GM10248 (cell line): ENCODE measurements around the gene VWA3B.
A peak's percentile ranks its signal among the peaks of the same experiment; 100 is the strongest.

ENCODE experiments used
- CTCF ChIA-PET: fragments of 300-600 bp; sonication (Branson Sonifier 250); formaldehyde crosslinking; extraction: SDS; loops from one replicate; lab custom pipeline; 2021; ENCODE audit warnings: antibody characterized with exemption; lab: Yijun Ruan, JAX
- POLR2A ChIA-PET: fragments of 350-650 bp; sonication (Branson Sonifier 250); formaldehyde crosslinking; extraction: SDS; loops from one replicate; lab custom pipeline; 2020; ENCODE audit warnings: antibody characterized with exemption; lab: Yijun Ruan, JAX
- DNase-seq: peaks from one replicate; pipeline ENCODE4 v3.0.0; 2012; ENCODE audit errors: extremely low spot score
- TF ChIP-seq, protein P1 (sequence below): IDR thresholded peaks from 2 replicates; pipeline ENCODE4 v1.5.1; 2012; ENCODE audit warnings: mild to moderate bottlenecking, low read depth; ENCODE audit errors: extremely low read depth, missing control alignments, control extremely low read depth

Gene VWA3B

DNA sequence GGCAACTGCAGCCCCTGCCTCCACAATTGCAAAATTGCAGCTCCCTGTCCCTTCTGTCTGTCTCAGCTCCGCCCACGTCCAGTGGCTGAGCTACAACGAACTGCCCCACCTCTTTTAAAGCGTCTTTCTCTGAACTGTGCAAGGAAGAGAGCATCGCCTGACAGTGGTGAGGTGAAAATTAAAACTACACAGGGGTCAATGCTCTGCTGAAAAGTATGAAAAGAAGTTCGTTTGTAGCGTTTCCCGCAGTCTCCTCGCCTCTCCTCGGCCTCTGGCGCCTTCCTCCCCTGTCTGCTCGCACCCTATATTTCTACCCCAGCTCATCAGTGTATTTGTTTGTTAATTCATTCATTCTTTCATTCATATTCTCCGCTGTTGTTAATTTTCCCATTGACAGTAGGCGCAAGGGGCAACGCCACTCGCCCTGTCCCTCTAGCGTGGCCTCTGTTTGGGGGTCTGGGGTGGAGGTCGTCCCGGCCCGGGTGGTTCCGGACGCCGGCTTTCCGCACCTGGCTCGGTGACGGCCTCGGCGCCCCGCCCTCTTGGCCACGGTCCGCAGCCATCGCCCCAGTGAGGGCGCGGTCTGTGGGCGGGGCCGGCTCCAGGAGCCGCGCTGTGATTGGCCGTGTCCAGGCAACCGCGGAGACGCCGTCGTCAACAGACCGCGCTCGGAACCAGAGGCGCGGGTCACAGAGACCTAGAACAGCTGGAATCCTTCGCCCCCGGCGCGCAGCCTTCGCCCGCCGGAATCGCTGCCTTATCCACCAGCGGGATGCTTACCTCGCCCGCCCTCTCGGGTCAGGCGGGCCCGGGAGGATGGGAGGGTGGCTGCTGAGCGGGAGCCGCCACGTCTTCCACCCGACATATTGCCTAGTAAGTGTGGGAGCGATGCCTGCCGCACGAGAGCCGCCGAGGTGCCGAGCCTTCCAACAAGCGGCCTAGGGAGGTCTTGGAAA lies at the start of gene VWA3B:
TSS of gene VWA3B (plus strand) at position 677 of the 956 bp plus-strand sequence. CDS start 5,926 bp downstream, outside the sequence.
- POLR2A ChIA-PET, result no interaction called here
- CTCF ChIA-PET, result interaction anchor here (0.6 kb wide), 1 partner anchor 65 kb away, joined by 3 read pairs; no protein-coding TSS in a partner anchor
- DNase-seq, result peak; percentile 89
- TF ChIP-seq, protein P1, sequence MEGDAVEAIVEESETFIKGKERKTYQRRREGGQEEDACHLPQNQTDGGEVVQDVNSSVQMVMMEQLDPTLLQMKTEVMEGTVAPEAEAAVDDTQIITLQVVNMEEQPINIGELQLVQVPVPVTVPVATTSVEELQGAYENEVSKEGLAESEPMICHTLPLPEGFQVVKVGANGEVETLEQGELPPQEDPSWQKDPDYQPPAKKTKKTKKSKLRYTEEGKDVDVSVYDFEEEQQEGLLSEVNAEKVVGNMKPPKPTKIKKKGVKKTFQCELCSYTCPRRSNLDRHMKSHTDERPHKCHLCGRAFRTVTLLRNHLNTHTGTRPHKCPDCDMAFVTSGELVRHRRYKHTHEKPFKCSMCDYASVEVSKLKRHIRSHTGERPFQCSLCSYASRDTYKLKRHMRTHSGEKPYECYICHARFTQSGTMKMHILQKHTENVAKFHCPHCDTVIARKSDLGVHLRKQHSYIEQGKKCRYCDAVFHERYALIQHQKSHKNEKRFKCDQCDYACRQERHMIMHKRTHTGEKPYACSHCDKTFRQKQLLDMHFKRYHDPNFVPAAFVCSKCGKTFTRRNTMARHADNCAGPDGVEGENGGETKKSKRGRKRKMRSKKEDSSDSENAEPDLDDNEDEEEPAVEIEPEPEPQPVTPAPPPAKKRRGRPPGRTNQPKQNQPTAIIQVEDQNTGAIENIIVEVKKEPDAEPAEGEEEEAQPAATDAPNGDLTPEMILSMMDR, result no peak

DNA sequence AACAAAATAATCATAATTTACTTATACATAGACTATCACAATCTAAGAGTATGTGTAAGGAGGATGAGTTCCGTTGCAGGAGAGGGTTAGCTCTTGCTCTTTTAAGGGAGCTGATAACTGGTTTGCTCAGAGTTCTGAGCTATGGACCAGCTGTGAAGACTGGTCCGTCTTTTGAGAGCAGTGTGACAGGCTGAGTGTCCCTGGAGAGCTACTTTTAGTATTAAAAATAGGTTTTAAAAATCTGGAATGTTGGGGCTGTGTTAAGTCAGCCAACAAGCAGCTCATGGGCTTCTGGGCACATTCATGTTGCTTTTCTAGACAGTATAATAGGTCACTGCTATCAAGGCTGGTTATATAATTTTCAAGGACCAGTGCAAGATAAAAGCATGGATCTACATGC lies 49.8 kb upstream of the VWA3B start:
- ChIA-PET CTCF (interaction anchor here (1.1 to 1.6 kb wide), 4 partner anchors 12 to 230 kb away, joined by 3 to 4 read pairs (median 3); no protein-coding TSS in a partner anchor), POLR2A (no interaction called here)
- TF ChIP-seq, protein P1, result no peak
- DNase-seq, result no peak

- CTCF ChIA-PET, result interaction anchor here (0.9 to 1.7 kb wide), 5 partner anchors 11 to 53 kb away, joined by 3 to 7 read pairs (median 3); no protein-coding TSS in a partner anchor
- TF ChIP-seq, protein P1, result no peak
- DNase-seq, result no peak
- POLR2A ChIA-PET, result interaction anchor here (0.6 kb wide), 1 partner anchor 186 kb away, joined by 3 read pairs; no protein-coding TSS in a partner anchor
Measured at GRCh38 chr2:98037666-98038336, 49.2 kb upstream of the VWA3B start.

DNA sequence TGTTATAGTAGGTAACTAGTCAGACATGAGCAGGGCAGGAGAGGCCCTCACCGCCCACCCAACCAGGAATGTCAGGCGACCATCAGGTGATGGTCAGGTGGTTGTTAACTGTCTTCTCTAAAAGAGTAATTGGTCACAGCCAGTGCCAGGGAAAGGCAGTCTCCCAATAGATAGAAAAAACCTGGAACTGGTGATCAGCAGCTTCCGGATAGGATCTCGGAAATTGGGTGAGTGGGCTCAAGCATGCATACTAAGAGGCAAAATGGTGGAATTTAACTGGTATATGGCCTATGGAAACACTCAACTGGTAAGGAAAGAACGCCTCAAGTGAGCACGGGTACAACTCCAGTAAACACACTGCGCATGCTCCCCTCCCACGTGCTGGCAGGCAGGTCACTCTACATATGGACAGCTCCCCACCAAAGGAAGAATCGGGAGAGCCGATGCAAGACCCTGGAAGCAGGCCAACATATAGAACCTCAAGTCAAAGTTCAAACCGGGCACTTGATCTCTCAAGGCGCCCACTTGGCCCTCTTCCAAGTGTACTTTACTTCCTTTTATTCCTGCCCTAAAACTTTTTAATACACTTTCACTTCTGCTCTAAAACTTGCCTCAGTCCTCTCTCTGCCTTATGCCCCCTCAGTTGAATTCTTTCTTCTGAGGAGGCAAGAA lies 47.7 kb upstream of the VWA3B start:
- no peak for DNase-seq
- CTCF ChIA-PET, result interaction anchor here (1.7 kb wide), 1 partner anchor 12 kb away, joined by 7 read pairs; no protein-coding TSS in a partner anchor
- POLR2A ChIA-PET, result no interaction called here
- TF ChIP-seq, protein P1, result no peak

- ChIA-PET CTCF (no interaction called here), POLR2A (no interaction called here)
- TF ChIP-seq, protein P1, result no peak
- no peak for DNase-seq
Measured at GRCh38 chr2:98040331-98040939, 46.5 kb upstream of the VWA3B start.
